GM13976 (cell line): ENCODE measurements around the gene L2HGDH.
A peak's percentile ranks its signal among the peaks of the same experiment; 100 is the strongest.

ENCODE experiments used
- DNase-seq: peaks from one replicate; pipeline ENCODE4 v3.0.0; 2012; ENCODE audit warnings: low spot score
- in situ Hi-C: fragments of 300-500 bp; cut with MboI; formaldehyde crosslinking; loops from one replicate; pipeline ENCODE4 v1.12.0; 2022; ENCODE audit warnings: low sequenced_read_pairs, mixed read lengths, inconsistent platforms; ENCODE audit not compliant: unreplicated experiment
- TF ChIP-seq, protein P1 (sequence below): IDR thresholded peaks from 2 replicates; pipeline ENCODE4 v1.5.1; 2012; ENCODE audit warnings: borderline replicate concordance, mild to moderate bottlenecking; ENCODE audit not compliant: insufficient read depth; ENCODE audit errors: extremely low read depth, missing control alignments, control extremely low read depth

L2HGDH gene

DNA sequence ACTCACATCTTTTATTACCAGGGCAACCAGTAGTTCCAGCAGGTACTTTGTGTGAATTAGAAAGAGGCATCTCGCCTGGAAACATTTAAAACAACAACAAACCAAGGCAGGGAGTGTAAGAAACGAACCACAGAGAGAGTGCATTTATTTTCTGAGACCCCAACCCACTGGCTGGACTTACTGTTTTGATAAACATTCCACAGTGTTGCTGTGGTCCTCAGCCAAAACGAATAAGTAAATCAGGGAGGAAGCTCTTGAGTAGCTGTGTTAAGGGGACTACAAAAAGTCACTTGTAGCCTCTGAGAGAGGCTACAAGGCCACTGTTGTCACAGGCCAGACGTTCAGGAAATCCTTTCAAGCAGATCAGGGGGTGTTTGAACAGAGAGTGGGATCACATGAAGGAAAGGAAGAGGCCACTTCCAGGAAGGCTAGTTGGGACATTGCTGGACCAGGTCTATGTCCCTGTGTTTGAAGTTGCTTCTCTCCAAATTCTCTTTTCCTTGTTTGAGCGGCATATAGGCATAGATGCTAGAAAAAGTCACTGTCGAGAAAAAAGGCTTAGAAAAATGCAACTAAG lies 33.9 kb upstream of the L2HGDH start:
- in situ Hi-C loops, result no loop called here
- no peak for DNase-seq
- TF ChIP-seq, protein P1, sequence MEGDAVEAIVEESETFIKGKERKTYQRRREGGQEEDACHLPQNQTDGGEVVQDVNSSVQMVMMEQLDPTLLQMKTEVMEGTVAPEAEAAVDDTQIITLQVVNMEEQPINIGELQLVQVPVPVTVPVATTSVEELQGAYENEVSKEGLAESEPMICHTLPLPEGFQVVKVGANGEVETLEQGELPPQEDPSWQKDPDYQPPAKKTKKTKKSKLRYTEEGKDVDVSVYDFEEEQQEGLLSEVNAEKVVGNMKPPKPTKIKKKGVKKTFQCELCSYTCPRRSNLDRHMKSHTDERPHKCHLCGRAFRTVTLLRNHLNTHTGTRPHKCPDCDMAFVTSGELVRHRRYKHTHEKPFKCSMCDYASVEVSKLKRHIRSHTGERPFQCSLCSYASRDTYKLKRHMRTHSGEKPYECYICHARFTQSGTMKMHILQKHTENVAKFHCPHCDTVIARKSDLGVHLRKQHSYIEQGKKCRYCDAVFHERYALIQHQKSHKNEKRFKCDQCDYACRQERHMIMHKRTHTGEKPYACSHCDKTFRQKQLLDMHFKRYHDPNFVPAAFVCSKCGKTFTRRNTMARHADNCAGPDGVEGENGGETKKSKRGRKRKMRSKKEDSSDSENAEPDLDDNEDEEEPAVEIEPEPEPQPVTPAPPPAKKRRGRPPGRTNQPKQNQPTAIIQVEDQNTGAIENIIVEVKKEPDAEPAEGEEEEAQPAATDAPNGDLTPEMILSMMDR, result no peak

DNA sequence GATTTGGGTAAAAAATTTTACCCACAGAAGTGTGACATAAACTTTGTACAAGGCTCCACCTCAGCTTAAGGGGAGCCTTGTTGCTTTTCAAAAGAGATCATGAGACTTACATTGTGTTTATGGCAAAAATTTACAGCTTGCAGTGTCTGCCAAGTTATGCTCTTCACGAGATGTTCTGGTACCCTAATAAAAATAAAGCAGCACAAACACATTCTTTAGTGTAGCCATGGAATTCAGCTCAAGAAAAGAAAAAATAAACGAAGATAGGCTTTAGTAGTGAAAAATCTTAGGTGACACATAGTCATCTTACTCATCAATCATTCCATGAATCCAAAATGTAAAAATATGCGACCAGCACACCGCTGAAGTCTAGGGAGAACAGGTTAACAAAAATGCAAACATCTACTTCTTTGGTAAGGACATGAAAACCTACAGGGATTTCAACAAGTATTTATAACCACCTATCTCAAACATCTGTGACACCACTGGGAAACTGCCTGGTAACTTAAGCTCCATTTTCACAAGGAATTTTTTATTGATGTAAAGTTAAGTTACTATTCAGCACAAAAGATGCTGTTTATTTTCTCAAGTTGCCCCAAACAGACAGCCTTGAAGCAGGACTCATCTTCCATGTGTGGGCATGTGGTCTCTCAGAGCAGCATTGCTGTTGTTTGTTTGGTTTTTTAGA lies 33.0 kb upstream of the L2HGDH start:
- DNase-seq, result no peak
- in situ Hi-C loops, result no loop called here
- TF ChIP-seq, protein P1, result no peak

DNA sequence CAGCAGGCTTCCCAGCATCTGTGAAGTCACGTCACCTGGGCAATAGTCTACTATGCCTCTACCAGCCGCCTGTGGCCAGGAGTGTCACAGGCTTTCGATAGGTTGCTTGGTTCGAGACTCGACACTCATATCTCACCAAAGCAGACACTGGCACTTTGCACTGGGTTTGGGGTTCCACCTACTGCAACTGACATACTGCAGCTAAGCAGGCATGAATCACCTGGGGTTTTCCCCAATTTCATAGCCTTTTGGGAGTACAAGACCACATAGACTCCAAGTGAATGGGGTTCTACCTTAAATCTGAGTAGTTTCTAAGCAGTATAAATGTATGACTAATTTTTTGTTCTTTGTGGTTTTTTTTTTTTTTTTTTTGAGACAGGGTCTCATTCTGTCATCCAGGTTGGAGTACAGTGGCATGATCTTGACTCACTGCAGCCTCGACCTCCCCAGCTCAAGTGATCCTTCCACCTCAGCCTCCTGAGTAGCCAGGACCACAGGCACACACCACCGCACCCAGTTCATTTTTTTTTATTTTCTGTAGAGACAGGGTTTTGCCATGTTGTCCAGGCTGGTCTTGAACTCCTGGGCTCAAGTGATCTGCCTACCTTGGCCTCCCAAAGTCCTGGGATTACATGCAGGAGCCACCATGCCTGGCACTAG lies 32.2 kb upstream of the L2HGDH start:
- TF ChIP-seq, protein P1, result no peak
- DNase-seq, result peak; percentile 52
- in situ Hi-C loops, result no loop called here

DNA sequence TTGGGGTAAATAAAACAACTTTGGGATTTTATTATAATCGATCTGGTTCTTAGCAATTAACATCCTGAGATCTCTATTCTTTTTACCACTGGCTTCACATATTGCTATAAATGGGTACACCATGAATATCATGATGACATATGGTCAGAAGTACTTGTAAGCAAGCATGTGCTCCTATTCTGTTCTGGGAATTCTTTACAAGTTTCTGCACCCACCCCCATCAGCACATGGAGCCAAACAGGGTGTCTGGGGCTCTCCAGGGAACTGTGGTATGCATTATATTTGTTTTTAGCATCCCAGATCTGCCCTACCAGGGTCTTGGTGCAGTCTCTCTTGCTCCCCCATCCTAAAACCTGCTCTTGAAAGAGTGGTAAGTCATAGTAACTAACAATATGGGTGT lies 31.4 kb upstream of the L2HGDH start:
- TF ChIP-seq, protein P1, result no peak
- no peak for DNase-seq
- in situ Hi-C loops, result no loop called here

DNA sequence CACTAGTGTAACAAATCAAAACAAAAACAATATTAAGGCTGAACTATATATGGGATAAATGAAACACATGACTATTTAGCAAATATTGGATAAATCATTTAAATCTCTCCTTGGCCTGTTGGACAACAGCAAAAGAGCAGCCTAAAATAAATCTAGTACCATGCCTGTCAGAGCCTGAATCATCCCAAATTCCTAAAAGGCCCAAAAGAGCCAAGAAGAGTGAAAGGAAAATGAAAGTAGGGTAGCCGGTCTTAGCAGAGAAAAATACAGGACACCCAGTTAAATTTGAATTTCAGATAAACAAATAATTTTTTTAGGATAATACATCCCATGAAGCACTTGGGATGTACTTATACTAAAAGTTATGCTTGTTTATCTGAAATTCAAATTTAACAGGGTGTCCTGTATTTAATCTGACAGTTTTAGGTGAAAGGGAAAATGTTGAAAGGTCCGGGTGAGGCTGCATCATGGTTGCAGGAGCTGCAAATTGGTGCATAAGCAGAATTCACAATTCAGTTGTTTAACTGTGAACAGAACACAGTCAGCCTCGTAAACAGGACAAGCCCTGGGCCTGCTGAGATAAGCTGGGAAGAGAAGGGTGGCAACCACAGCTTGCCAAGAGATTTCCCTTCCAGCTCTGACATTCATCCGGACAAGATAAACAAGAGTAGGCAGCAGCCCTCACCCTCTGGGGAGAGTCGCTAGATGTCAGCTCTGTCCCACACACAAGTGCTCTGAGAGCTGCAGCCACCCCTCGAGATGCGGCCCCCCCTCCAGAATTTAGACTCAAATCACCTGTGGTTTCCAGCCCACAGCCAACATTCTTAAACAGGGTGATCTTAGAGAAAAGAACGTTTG lies 30.4 kb upstream of the L2HGDH start:
- TF ChIP-seq, protein P1, result peak; percentile 70
- peak; percentile 70 for DNase-seq
- in situ Hi-C loops, result no loop called here

DNA sequence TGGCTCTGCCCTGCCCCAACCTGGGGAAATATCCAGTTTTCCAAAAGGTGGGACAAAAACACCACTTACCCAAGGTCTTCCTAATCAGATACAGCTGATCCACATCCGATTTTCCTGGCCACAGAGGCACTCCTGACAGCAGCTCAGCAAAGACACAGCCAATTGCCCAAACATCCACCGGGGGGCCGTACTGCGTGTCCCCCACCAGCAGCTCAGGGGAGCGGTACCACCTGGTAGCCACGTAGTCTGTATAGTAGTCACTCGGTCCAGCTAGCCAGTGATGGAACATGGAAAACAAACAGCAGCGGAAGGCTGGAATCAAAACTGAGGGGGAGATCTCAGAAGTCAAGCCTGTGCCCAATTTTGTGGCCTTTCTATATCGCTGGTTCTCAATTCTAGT lies 28.9 kb upstream of the L2HGDH start:
- in situ Hi-C loops, result no loop called here
- DNase-seq, result no peak
- TF ChIP-seq, protein P1, result no peak
